Ascending aorta (tissue), 2 donors: ENCODE data around the gene HEPACAM. TPM values are rescaled to one million over a fixed set of nuclear protein-coding genes. Genes with fewer than 3 reads are reported as not detected.
A peak's percentile ranks its signal among the peaks of the same experiment; 100 is the strongest.
"Not testable (repeated sequence)": the region's sequence is repeated elsewhere in the genome, so short reads cannot be mapped to it uniquely, and the experiment has no call there.

Source experiments
- DNase-seq, 2 donors: peaks; one replicate each; pipeline ENCODE4 v3.0.0-alpha.2; 2019; ENCODE audit warnings: low spot score in 2 of 2
- H3K27ac ChIP-seq, 2 donors: fragments of 200-600 bp; sonication (generic); one replicate each; pipeline ENCODE4 v1.5.1; 2016 to 2017; ENCODE audit warnings: mild to moderate bottlenecking in 1 of 2
- H3K27me3 ChIP-seq: fragments of 200-600 bp; sonication (generic); one replicate; pipeline ENCODE4 v1.5.1; 2017
- H3K36me3 ChIP-seq, 2 donors: fragments of 200-600 bp; sonication (generic); one replicate each; pipeline ENCODE4 v1.5.1; 2016
- H3K4me1 ChIP-seq, 2 donors: fragments of 200-600 bp; sonication (generic); one replicate each; pipeline ENCODE4 v1.5.1; 2016 to 2017; ENCODE audit warnings: mild to moderate bottlenecking in 1 of 2
- H3K4me3 ChIP-seq, 2 donors: fragments of 200-600 bp; sonication (generic); one replicate each; pipeline ENCODE4 v1.5.1; 2016 to 2017; ENCODE audit warnings: mild to moderate bottlenecking in 1 of 2
- H3K9me3 ChIP-seq, 2 donors: fragments of 200-600 bp; sonication (generic); one replicate each; pipeline ENCODE4 v1.5.1; 2016
- intact Hi-C: fragments of 100-400 bp; cut with DNase I; formaldehyde crosslinking; loops from one replicate; pipeline ENCODE4 v1.15.1; 2023
- total RNA-seq: library from RNA; depleted of rRNA; stranded (reverse); fragments of >200 nt; gene quantifications from one replicate; pipeline ENCODE4 v1.1.0, GENCODE V29; 2016
- TF ChIP-seq, protein P1 (sequence below), 3 experiments: fragments of 200-600 bp in 2 of 3; fragments of 450-650 bp in 1 of 3; sonication (generic) in 2 of 3; IDR thresholded peaks; one replicate each; pipeline ENCODE4 v1.5.1; 2016 to 2019; ENCODE audit warnings: antibody characterized with exemption in 3 of 3, mild to moderate bottlenecking in 1 of 3, moderate library complexity in 1 of 3

The HEPACAM gene
- total RNA-seq, 1 donor from 2014 or later: not detected

DNA sequence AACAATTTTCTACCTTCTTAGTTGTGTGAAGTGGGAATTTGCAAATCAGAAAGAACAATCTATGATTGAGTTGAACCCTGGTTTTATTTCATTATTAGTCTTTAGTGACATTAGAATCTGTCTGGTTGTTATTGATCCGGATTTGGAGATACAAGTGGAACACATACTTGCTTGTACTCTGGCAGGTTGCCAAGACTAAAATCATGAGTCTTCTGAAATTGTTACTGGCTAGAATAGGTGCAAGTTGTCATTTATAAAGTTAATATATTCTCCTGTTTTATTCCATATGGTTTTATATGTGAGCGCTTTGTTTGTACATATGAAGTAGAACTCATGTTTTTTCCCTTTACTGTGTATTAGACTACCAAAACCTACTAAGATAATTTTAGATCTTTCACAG is 41.2 kb upstream of the HEPACAM start:
- no peak overlapping the region for H3K4me3 ChIP-seq
- H3K27me3 ChIP-seq: no peaks in the 10 kb centered on the region
- TF ChIP-seq, protein P1, sequence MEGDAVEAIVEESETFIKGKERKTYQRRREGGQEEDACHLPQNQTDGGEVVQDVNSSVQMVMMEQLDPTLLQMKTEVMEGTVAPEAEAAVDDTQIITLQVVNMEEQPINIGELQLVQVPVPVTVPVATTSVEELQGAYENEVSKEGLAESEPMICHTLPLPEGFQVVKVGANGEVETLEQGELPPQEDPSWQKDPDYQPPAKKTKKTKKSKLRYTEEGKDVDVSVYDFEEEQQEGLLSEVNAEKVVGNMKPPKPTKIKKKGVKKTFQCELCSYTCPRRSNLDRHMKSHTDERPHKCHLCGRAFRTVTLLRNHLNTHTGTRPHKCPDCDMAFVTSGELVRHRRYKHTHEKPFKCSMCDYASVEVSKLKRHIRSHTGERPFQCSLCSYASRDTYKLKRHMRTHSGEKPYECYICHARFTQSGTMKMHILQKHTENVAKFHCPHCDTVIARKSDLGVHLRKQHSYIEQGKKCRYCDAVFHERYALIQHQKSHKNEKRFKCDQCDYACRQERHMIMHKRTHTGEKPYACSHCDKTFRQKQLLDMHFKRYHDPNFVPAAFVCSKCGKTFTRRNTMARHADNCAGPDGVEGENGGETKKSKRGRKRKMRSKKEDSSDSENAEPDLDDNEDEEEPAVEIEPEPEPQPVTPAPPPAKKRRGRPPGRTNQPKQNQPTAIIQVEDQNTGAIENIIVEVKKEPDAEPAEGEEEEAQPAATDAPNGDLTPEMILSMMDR (IDR thresholded peaks at IDR 0.05): no peak
- intact Hi-C loops: no loop called here
- H3K9me3 ChIP-seq: peaks cover 0 to 15% of the 10 kb centered on the region in 2 donors
- H3K27ac ChIP-seq: no peak overlapping the region
- DNase-seq: no peak
- H3K36me3 ChIP-seq: peaks cover 0 to 4% of the 10 kb centered on the region in 2 donors
- no peaks in the 10 kb centered on the region for H3K4me1 ChIP-seq

DNA sequence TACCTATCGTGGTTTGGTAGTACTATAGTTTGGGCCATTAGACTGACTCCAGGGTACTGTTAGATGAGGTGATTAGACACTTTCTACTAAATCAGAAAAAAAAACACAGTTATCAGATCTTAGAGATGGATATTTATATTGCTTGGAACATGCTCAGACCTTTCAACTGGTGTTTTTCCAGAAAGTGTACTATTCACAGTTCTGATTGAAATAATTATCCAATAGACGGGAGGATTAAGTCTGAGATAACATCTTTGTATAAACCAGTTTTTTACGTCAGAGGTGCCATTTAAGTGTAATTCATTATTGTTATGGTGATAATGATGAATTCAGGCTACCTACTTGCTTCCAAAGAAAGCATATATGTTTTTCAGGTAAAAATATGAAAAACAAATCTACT is 40.7 kb upstream of the HEPACAM start:
- intact Hi-C loops: no loop called here
- no peaks in the 10 kb centered on the region for H3K4me1 ChIP-seq
- H3K27me3 ChIP-seq: no peaks in the 10 kb centered on the region
- H3K4me3 ChIP-seq: no peak overlapping the region
- no peak for DNase-seq
- TF ChIP-seq, protein P1 (IDR thresholded peaks at IDR 0.05): no peak
- H3K9me3 ChIP-seq: peaks cover 0 to 10% of the 10 kb centered on the region in 2 donors
- no peak overlapping the region for H3K27ac ChIP-seq
- H3K36me3 ChIP-seq: peaks cover 0 to 2% of the 10 kb centered on the region in 2 donors

- Histone ChIP-seq H3K27ac (no peak overlapping the region), H3K4me1 (no peaks in the 10 kb centered on the region), H3K4me3 (no peak overlapping the region), H3K9me3 (no peaks in the 10 kb centered on the region), H3K27me3 (no peaks in the 10 kb centered on the region), H3K36me3 (no peaks in the 10 kb centered on the region)
- TF ChIP-seq, protein P1 (IDR thresholded peaks at IDR 0.05): no peak
- no peak for DNase-seq
- intact Hi-C loops: no loop called here
Observed at GRCh38 chr11:124971810-124972209, 36.0 kb upstream of the HEPACAM start.

- no peaks in the 10 kb centered on the region for H3K36me3 ChIP-seq
- TF ChIP-seq, protein P1 (IDR thresholded peaks at IDR 0.05): no peak
- intact Hi-C loops: no loop called here
- no peak overlapping the region for H3K4me3 ChIP-seq
- no peaks in the 10 kb centered on the region for H3K4me1 ChIP-seq
- H3K27ac ChIP-seq: no peak overlapping the region
- no peaks in the 10 kb centered on the region for H3K9me3 ChIP-seq
- no peak for DNase-seq
- no peaks in the 10 kb centered on the region for H3K27me3 ChIP-seq
Observed at GRCh38 chr11:124970925-124971324, 35.1 kb upstream of the HEPACAM start.

DNA sequence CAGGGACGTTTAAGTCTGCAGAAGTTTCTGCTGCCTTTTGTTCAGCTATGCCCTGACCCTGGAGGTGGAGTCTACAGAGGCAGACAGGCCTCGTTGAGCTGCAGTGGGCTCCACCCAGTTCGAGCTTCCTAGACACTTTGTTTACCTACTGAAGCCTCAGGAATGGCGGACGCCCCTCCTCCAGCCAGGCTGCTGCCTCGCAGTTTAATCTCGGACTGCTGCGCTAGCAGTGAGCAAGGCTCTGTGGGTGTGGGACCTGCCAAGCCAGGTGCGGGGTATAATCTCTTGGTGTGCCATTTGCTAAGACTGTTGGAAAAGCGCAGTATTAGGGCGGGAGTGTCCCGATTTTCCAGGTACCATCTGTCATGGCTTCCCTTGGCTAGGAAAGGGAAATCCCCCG is 32.4 kb upstream of the HEPACAM start:
- H3K27me3 ChIP-seq, DNase-seq, H3K9me3 ChIP-seq, H3K36me3 ChIP-seq, H3K27ac ChIP-seq, H3K4me1 ChIP-seq, intact Hi-C loops, H3K4me3 ChIP-seq: not testable (repeated sequence)

- TF ChIP-seq, protein P1 (IDR thresholded peaks at IDR 0.05): peak; percentile 42 to 68 (median 48)
- Histone ChIP-seq H3K36me3 (no peaks in the 10 kb centered on the region), H3K4me3 (no peak overlapping the region), H3K9me3 (no peaks in the 10 kb centered on the region), H3K27ac (no peak overlapping the region), H3K27me3 (no peaks in the 10 kb centered on the region), H3K4me1 (no peaks in the 10 kb centered on the region)
- intact Hi-C loops: loop anchor here (2.0 to 5.0 kb wide), 2 partner anchors 179 to 445 kb away; no protein-coding TSS in a partner anchor
- DNase-seq: no peak
Observed at GRCh38 chr11:124961972-124962609, 26.2 kb upstream of the HEPACAM start.
